ENCODE results near the gene NEDD4L. TPM values are rescaled to one million over a fixed set of nuclear protein-coding genes. Genes with fewer than 3 reads are reported as not detected.

The NEDD4L gene
- polyA plus RNA-seq, 1 donor (not counting 4 experiments of a cell fraction or from before 2014, with no cell fraction given): 52.6 TPM

GRCh38 chr18:58078889-58079573 lies 35.0 kb downstream of the NEDD4L start:
- DNase-seq (ENCODE audit: low read depth, low spot score) (no peak), FAIRE-seq (peak; percentile 86)
- Histone ChIP-seq H3K9me3 (ENCODE audit: control insufficient read depth, low read depth, low read length) (no peaks in the 10 kb centered on the region), H2AFZ (ENCODE audit: control insufficient read depth, low read length) (peak overlapping the region; percentile 11), H3K9ac (ENCODE audit: control insufficient read depth, extremely low read depth, insufficient read depth, low read length) (no peak overlapping the region), H3K4me1 (ENCODE audit: control insufficient read depth, extremely low read depth, insufficient read depth, low read length) (peaks cover 32% of the 10 kb centered on the region), H3K27me3 (ENCODE audit: control insufficient read depth, extremely low read depth, insufficient read depth, low read length) (no peaks in the 10 kb centered on the region), H3K9me1 (ENCODE audit: control insufficient read depth, extremely low read depth, insufficient read depth, low read length) (no peaks in the 10 kb centered on the region), H3K4me3 (ENCODE audit: control insufficient read depth in 2 of 3, extremely low read depth in 1 of 3, insufficient read depth in 2 of 3, low read depth in 1 of 3, low read length in 3 of 3) (peak overlapping the region in 1 of 3 experiments; percentile 23), H4K20me1 (ENCODE audit: control insufficient read depth, extremely low read depth, insufficient read depth, low read length) (no peaks in the 10 kb centered on the region), H3K27ac (ENCODE audit: control insufficient read depth, insufficient read depth, low read length) (no peak overlapping the region), H3K4me2 (ENCODE audit: control insufficient read depth, extremely low read depth, insufficient read depth, low read depth, low read length) (peak overlapping the region; percentile 72), H3K79me2 (ENCODE audit: control insufficient read depth, insufficient read depth, low read length) (peaks cover 5% of the 10 kb centered on the region), H3K36me3 (ENCODE audit: control insufficient read depth in 2 of 2, extremely low read depth in 1 of 2, insufficient read depth in 2 of 2, low read length in 2 of 2) (no peaks in the 10 kb centered on the region)
- TF ChIP-seq CTCF (optimal IDR thresholded peaks at IDR 0.05 in 1 of 3, IDR thresholded peaks at IDR 0.05 in 1 of 3, conservative IDR thresholded peaks at IDR 0.05 in 1 of 3; ENCODE audit: extremely low read depth in 1 of 3, insufficient read depth in 2 of 3, low read length in 3 of 3) (no peak), EZH2 (IDR thresholded peaks at IDR 0.05; ENCODE audit: low read length) (no peak)
- dilution Hi-C loops (cut with MboI; ENCODE audit: extremely low pct_ligation_motif_present, low sequenced_read_pairs): no loop called here

GRCh38 chr18:58080451-58080850 lies 36.4 kb downstream of the NEDD4L start:
- no peak overlapping the region for H3K4me2 ChIP-seq (ENCODE audit: control insufficient read depth, extremely low read depth, insufficient read depth, low read depth, low read length)
- H3K36me3 ChIP-seq (ENCODE audit: control insufficient read depth in 2 of 2, extremely low read depth in 1 of 2, insufficient read depth in 2 of 2, low read length in 2 of 2): no peaks in the 10 kb centered on the region
- dilution Hi-C loops (cut with MboI; ENCODE audit: extremely low pct_ligation_motif_present, low sequenced_read_pairs): no loop called here
- H3K4me3 ChIP-seq (ENCODE audit: control insufficient read depth in 2 of 3, extremely low read depth in 1 of 3, insufficient read depth in 2 of 3, low read depth in 1 of 3, low read length in 3 of 3): no peak overlapping the region
- no peak overlapping the region for H3K27ac ChIP-seq (ENCODE audit: control insufficient read depth, insufficient read depth, low read length)
- DNase-seq (ENCODE audit: low read depth, low spot score) (no peak), FAIRE-seq (peak; percentile 67)
- H3K9me3 ChIP-seq (ENCODE audit: control insufficient read depth, low read depth, low read length): no peaks in the 10 kb centered on the region
- H2AFZ ChIP-seq (ENCODE audit: control insufficient read depth, low read length): no peak overlapping the region
- H4K20me1 ChIP-seq (ENCODE audit: control insufficient read depth, extremely low read depth, insufficient read depth, low read length): no peaks in the 10 kb centered on the region
- no peak overlapping the region for H3K9ac ChIP-seq (ENCODE audit: control insufficient read depth, extremely low read depth, insufficient read depth, low read length)
- peaks cover 32% of the 10 kb centered on the region for H3K4me1 ChIP-seq (ENCODE audit: control insufficient read depth, extremely low read depth, insufficient read depth, low read length)
- TF ChIP-seq EZH2 (IDR thresholded peaks at IDR 0.05; ENCODE audit: low read length): no peak
- no peak for TF ChIP-seq CTCF (optimal IDR thresholded peaks at IDR 0.05 in 1 of 3, IDR thresholded peaks at IDR 0.05 in 1 of 3, conservative IDR thresholded peaks at IDR 0.05 in 1 of 3; ENCODE audit: extremely low read depth in 1 of 3, insufficient read depth in 2 of 3, low read length in 3 of 3)
- no peaks in the 10 kb centered on the region for H3K9me1 ChIP-seq (ENCODE audit: control insufficient read depth, extremely low read depth, insufficient read depth, low read length)
- H3K79me2 ChIP-seq (ENCODE audit: control insufficient read depth, insufficient read depth, low read length): peaks cover 5% of the 10 kb centered on the region
- H3K27me3 ChIP-seq (ENCODE audit: control insufficient read depth, extremely low read depth, insufficient read depth, low read length): no peaks in the 10 kb centered on the region

Measured in keratinocyte (primary cell).